Fibroblast of lung (primary cell): ENCODE results near the gene TOR1AIP2. TPM values are rescaled to one million over a fixed set of nuclear protein-coding genes. Genes with fewer than 3 reads are reported as not detected.
A peak's percentile ranks its signal among the peaks of the same experiment; 100 is the strongest.

Source experiments
- DNase-seq, 2 donors: peaks; one replicate each; pipeline versions ENCODE4 v3.0.0 to v3.0.0-alpha.2; 2010; ENCODE audit warnings: low read depth in 2 of 2
- H2AFZ ChIP-seq: 2 replicates; pipeline ENCODE4 v1.5.1; 2012; ENCODE audit warnings: low read length, control low read depth, inconsistent platforms
- H3K27ac ChIP-seq: 2 replicates; pipeline ENCODE4 v1.5.1; 2011; ENCODE audit warnings: low read length, control low read depth; ENCODE audit not compliant: insufficient read depth
- H3K27me3 ChIP-seq: 2 replicates; pipeline ENCODE4 v1.5.1; 2011; ENCODE audit warnings: mild to moderate bottlenecking, low read length; ENCODE audit not compliant: control insufficient read depth, insufficient read depth
- H3K36me3 ChIP-seq: 2 replicates; pipeline ENCODE4 v1.5.1; 2011; ENCODE audit warnings: low read length; ENCODE audit not compliant: control insufficient read depth, insufficient read depth
- H3K4me1 ChIP-seq: 2 replicates; pipeline ENCODE4 v1.5.1; 2011; ENCODE audit warnings: low read length; ENCODE audit not compliant: control insufficient read depth, insufficient read depth; ENCODE audit errors: extremely low read depth
- H3K4me2 ChIP-seq: 2 replicates; pipeline ENCODE4 v1.5.1; 2011; ENCODE audit warnings: low read length, control low read depth; ENCODE audit not compliant: insufficient read depth; ENCODE audit errors: extremely low read depth
- H3K4me3 ChIP-seq, 4 experiments: fragments of 200-600 bp in 1 of 4; sonication (generic) in 1 of 4; replicated peaks in 1 of 4; 2 replicates each; pipeline ENCODE4 v1.5.1; 2011 to 2016; ENCODE audit warnings: low read length in 4 of 4, low read depth in 3 of 4, mild to moderate bottlenecking in 3 of 4, control low read depth in 2 of 4, inconsistent platforms in 1 of 4, mixed read lengths in 1 of 4; ENCODE audit not compliant: insufficient read depth in 1 of 4; ENCODE audit errors: control extremely low read depth in 1 of 4
- H3K79me2 ChIP-seq: 2 replicates; pipeline ENCODE4 v1.5.1; 2012; ENCODE audit warnings: mild to moderate bottlenecking, low read length, inconsistent platforms; ENCODE audit not compliant: control insufficient read depth, insufficient read depth
- H3K9ac ChIP-seq: 2 replicates; pipeline ENCODE4 v1.5.1; 2011; ENCODE audit warnings: mild to moderate bottlenecking, low read length, control low read depth; ENCODE audit not compliant: insufficient read depth
- H3K9me3 ChIP-seq: 2 replicates; pipeline ENCODE4 v1.5.1; 2012; ENCODE audit warnings: low read depth, low read length; ENCODE audit not compliant: control insufficient read depth, insufficient read depth
- H4K20me1 ChIP-seq: 2 replicates; pipeline ENCODE4 v1.5.1; 2011; ENCODE audit warnings: low read length; ENCODE audit not compliant: control insufficient read depth, insufficient read depth; ENCODE audit errors: extremely low read depth
- EZH2 ChIP-seq: IDR thresholded peaks from 2 replicates; pipeline ENCODE4 v1.5.1; 2012; ENCODE audit warnings: low read length, control low read depth, mild to moderate bottlenecking; ENCODE audit errors: missing control alignments
- polyA minus RNA-seq: library from RNA; depleted of rRNA, polyadenylated mRNA; stranded (reverse); fragments of >200 nt; gene quantifications from 2 replicates; pipeline ENCODE4 v1.2.3, GENCODE V29; 2011; ENCODE audit warnings: low replicate concordance
- polyA plus RNA-seq, 2 donors: library from polyadenylated mRNA; depleted of rRNA in 1 of 2; stranded (reverse) in 1 of 2; unstranded in 1 of 2; fragments of >200 nt; gene quantifications; 2 replicates each; pipeline ENCODE4 v1.2.1, GENCODE V29; 2011 to 2012; ENCODE audit warnings: missing spikeins in 1 of 2
- total RNA-seq: library from RNA; depleted of rRNA; stranded (reverse); fragments of >200 nt; gene quantifications from 2 replicates; pipeline ENCODE4 v1.2.1, GENCODE V29; 2014
- TF ChIP-seq, protein P1 (sequence below), 2 donors: IDR thresholded peaks in 1 of 2; conservative IDR thresholded peaks in 1 of 2; 1 replicate in 1 of 2; 2 replicates in 1 of 2; pipeline ENCODE4 v1.5.1; 2011 to 2012; ENCODE audit warnings: low read length in 2 of 2, control low read depth in 1 of 2, inconsistent platforms in 1 of 2, low read depth in 1 of 2, mild to moderate bottlenecking in 1 of 2

TOR1AIP2 gene
- total RNA-seq (61.4 and 81.9 TPM in 2 replicates), polyA plus RNA-seq (59.4 and 78.9 TPM in 2 replicates), polyA minus RNA-seq (41.1 and 78.2 TPM in 2 replicates)
- polyA plus RNA-seq (2012): 23.7 and 29.9 TPM in 2 replicates

DNA sequence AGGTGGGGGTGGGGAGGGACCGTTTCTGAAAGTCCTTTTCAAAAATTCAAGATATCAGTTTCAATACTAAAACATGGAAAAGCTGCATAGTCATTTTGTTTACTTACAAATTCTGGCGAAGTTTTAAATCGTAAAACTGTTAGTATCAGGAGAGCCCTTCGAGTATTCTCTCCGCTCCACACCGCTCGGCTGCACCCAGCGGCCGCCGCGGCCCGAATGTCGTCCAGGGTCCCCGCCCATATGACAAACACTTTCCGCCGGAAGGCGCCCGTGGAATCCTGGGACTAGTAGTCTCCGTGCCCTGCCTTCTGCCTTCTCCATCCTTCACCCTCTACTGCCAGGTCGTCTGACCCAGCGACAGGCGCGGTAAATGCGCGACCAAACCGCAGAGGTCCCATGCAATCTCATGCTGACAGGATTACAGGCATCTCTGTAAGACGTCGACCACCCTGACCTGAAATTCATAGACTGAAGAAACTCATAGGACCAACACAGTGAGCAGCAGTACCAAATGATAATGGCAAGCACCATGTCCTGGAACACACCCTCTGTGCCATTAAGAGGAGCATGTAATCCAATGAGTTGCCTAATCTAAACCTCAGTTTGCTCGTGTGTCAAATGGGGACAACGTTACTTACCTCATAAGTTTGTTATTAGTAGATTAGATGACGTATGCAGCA, at the start of gene TOR1AIP2:
Gene TOR1AIP2 (minus strand): TSS at position 218 of the 680 bp plus-strand sequence. CDS start 25,138 bp downstream, outside the sequence.
- no peaks in the 10 kb centered on the region for H3K4me1 ChIP-seq

DNA sequence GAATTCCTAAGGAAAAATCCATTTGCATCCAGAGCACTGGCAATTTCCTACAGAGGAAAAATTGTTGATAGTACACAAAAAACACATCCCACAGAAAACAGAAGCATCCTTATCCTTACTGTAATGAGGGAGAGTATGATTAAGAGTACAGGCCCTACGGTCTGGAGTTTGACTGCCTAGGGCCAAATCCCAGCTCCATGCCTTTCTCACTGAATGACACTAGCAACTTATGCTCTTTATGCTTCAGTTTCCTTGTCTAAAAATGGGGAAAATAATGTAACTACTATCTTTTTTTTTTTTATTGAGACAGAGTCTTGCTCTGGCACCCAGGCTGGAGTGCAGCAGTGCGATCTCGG, 49.2 kb upstream of the TOR1AIP2 start:
- Histone ChIP-seq H3K27me3 (no peaks in the 10 kb centered on the region), H4K20me1 (no peaks in the 10 kb centered on the region), H3K4me1 (peaks cover 5% of the 10 kb centered on the region), H3K79me2 (no peaks in the 10 kb centered on the region), H3K9ac (no peak overlapping the region), H3K4me3 (no peak overlapping the region), H3K36me3 (no peaks in the 10 kb centered on the region), H3K27ac (no peak overlapping the region), H3K9me3 (no peaks in the 10 kb centered on the region), H3K4me2 (no peak overlapping the region), H2AFZ (no peak overlapping the region)
- no peak for TF ChIP-seq EZH2
- TF ChIP-seq, protein P1, sequence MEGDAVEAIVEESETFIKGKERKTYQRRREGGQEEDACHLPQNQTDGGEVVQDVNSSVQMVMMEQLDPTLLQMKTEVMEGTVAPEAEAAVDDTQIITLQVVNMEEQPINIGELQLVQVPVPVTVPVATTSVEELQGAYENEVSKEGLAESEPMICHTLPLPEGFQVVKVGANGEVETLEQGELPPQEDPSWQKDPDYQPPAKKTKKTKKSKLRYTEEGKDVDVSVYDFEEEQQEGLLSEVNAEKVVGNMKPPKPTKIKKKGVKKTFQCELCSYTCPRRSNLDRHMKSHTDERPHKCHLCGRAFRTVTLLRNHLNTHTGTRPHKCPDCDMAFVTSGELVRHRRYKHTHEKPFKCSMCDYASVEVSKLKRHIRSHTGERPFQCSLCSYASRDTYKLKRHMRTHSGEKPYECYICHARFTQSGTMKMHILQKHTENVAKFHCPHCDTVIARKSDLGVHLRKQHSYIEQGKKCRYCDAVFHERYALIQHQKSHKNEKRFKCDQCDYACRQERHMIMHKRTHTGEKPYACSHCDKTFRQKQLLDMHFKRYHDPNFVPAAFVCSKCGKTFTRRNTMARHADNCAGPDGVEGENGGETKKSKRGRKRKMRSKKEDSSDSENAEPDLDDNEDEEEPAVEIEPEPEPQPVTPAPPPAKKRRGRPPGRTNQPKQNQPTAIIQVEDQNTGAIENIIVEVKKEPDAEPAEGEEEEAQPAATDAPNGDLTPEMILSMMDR (conservative IDR thresholded peaks at IDR 0.05 in 1 of 2, IDR thresholded peaks at IDR 0.05 in 1 of 2; ENCODE audit: low read depth in 1 of 2, low read length in 2 of 2): no peak
- no peak for DNase-seq

More for the DNA sequence above, at the start of gene TOR1AIP2:
- Histone ChIP-seq H3K9ac (peak within 1 kb of the TSS; percentile 48), H3K9me3 (no peaks in the 10 kb centered on the region), H3K27ac (peak within 1 kb of the TSS; percentile 72), H3K4me3 (peak within 1 kb of the TSS; percentile 88 to 89 (median 88)), H3K36me3 (peaks cover 2% of the 10 kb centered on the region), H4K20me1 (peaks cover 3% of the 10 kb centered on the region), H3K27me3 (no peaks in the 10 kb centered on the region), H3K79me2 (peaks cover 47% of the 10 kb centered on the region), H3K4me2 (peak within 1 kb of the TSS; percentile 94), H2AFZ (peak within 1 kb of the TSS; percentile 99)
- peak; percentile 74 to 76 for DNase-seq
- TF ChIP-seq EZH2: no peak
- TF ChIP-seq, protein P1 (conservative IDR thresholded peaks at IDR 0.05 in 1 of 2, IDR thresholded peaks at IDR 0.05 in 1 of 2; ENCODE audit: low read depth in 1 of 2, low read length in 2 of 2): no peak

GRCh38 chr1:179925922-179926849, 48.6 kb upstream of the TOR1AIP2 start:
- no peak overlapping the region for H3K4me2 ChIP-seq
- H2AFZ ChIP-seq: no peak overlapping the region
- H3K79me2 ChIP-seq: no peaks in the 10 kb centered on the region
- no peak overlapping the region for H3K27ac ChIP-seq
- H3K9ac ChIP-seq: no peak overlapping the region
- no peaks in the 10 kb centered on the region for H4K20me1 ChIP-seq
- H3K36me3 ChIP-seq: no peaks in the 10 kb centered on the region
- no peaks in the 10 kb centered on the region for H3K9me3 ChIP-seq
- peaks cover 5% of the 10 kb centered on the region for H3K4me1 ChIP-seq
- DNase-seq: peak; percentile 49 to 69
- TF ChIP-seq EZH2: no peak
- TF ChIP-seq, protein P1 (conservative IDR thresholded peaks at IDR 0.05 in 1 of 2, IDR thresholded peaks at IDR 0.05 in 1 of 2; ENCODE audit: low read depth in 1 of 2, low read length in 2 of 2): no peak
- H3K27me3 ChIP-seq: no peaks in the 10 kb centered on the region
- no peak overlapping the region for H3K4me3 ChIP-seq
